ENCODE measurements around the gene RABEPK. TPM values are rescaled to one million over a fixed set of nuclear protein-coding genes. Genes with fewer than 3 reads are reported as not detected.
"Not testable (repeated sequence)": the region's sequence is repeated elsewhere in the genome, so short reads cannot be mapped to it uniquely, and the experiment has no call there.

The RABEPK gene
- total and polyA plus RNA-seq, 5 donors, result 8.8 to 12.7 (median 11.7) TPM

GRCh38 chr9:125236520-125237159, 36.3 kb downstream of the RABEPK start:
- H3K9me3 ChIP-seq (ENCODE audit: control insufficient read depth, low read length); H3K4me1 ChIP-seq (ENCODE audit: control insufficient read depth, insufficient read depth, low read length); H3K27ac ChIP-seq (ENCODE audit: low read length); intact Hi-C loops (cut with DNase I); H3K27me3 ChIP-seq (ENCODE audit: control insufficient read depth, insufficient read depth); ATAC-seq; DNase-seq: not testable (repeated sequence)
- peak overlapping the region; percentile 37 for H3K4me3 ChIP-seq (ENCODE audit: low read length)
- 56% methylated on average over 5 of the region's 5 CpGs for WGBS

- DNase-seq (no peak), ATAC-seq (no peak)
- H3K27me3 ChIP-seq (ENCODE audit: control insufficient read depth, insufficient read depth), result no peaks in the 10 kb centered on the region
- no peak overlapping the region for H3K27ac ChIP-seq (ENCODE audit: low read length)
- H3K4me1 ChIP-seq (ENCODE audit: control insufficient read depth, insufficient read depth, low read length), result no peaks in the 10 kb centered on the region
- 64% methylated on average over 7 of the region's 7 CpGs for WGBS
- H3K4me3 ChIP-seq (ENCODE audit: low read length), result peak overlapping the region; percentile 59
- H3K9me3 ChIP-seq (ENCODE audit: control insufficient read depth, low read length), result no peaks in the 10 kb centered on the region
- intact Hi-C loops (cut with DNase I), result no loop called here
These were observed 38.0 kb downstream of the RABEPK start for GRCh38 chr9:125238127-125238914.

GRCh38 chr9:125238915-125239446, 38.6 kb downstream of the RABEPK start:
- H3K4me3 ChIP-seq (ENCODE audit: low read length), result peak overlapping the region; percentile 59
- H3K9me3 ChIP-seq (ENCODE audit: control insufficient read depth, low read length), result no peaks in the 10 kb centered on the region
- H3K4me1 ChIP-seq (ENCODE audit: control insufficient read depth, insufficient read depth, low read length), result no peaks in the 10 kb centered on the region
- WGBS, result 60% methylated on average over 14 of the region's 14 CpGs
- H3K27me3 ChIP-seq (ENCODE audit: control insufficient read depth, insufficient read depth), result no peaks in the 10 kb centered on the region
- DNase-seq (no peak), ATAC-seq (no peak)
- H3K27ac ChIP-seq (ENCODE audit: low read length), result no peak overlapping the region
- intact Hi-C loops (cut with DNase I), result no loop called here

GRCh38 chr9:125239631-125240597, 39.6 kb downstream of the RABEPK start:
- Histone ChIP-seq H3K4me3 (ENCODE audit: low read length) (peak overlapping the region; percentile 59), H3K9me3 (ENCODE audit: control insufficient read depth, low read length) (no peaks in the 10 kb centered on the region), H3K4me1 (ENCODE audit: control insufficient read depth, insufficient read depth, low read length) (no peaks in the 10 kb centered on the region), H3K27me3 (ENCODE audit: control insufficient read depth, insufficient read depth) (no peaks in the 10 kb centered on the region), H3K27ac (ENCODE audit: low read length) (no peak overlapping the region)
- no peak for ATAC-seq
- intact Hi-C loops (cut with DNase I), result no loop called here
- no peak for DNase-seq
- WGBS, result 7% methylated on average over 8 of the region's 8 CpGs

GRCh38 chr9:125240649-125240999, 40.3 kb downstream of the RABEPK start:
- DNase-seq (peak in 1 of 3 donors; percentile 57), ATAC-seq (peak; percentile 9 to 12)
- WGBS, result under 1% methylated on average over 33 of the region's 33 CpGs
- Histone ChIP-seq H3K9me3 (ENCODE audit: control insufficient read depth, low read length) (no peaks in the 10 kb centered on the region), H3K4me1 (ENCODE audit: control insufficient read depth, insufficient read depth, low read length) (no peaks in the 10 kb centered on the region), H3K27ac (ENCODE audit: low read length) (peak overlapping the region; percentile 93), H3K27me3 (ENCODE audit: control insufficient read depth, insufficient read depth) (no peaks in the 10 kb centered on the region), H3K4me3 (ENCODE audit: low read length) (peak overlapping the region; percentile 59)
- intact Hi-C loops (cut with DNase I), result no loop called here

- intact Hi-C loops (cut with DNase I), result no loop called here
- Histone ChIP-seq H3K4me3 (ENCODE audit: low read length) (peak within 1 kb of the TSS; percentile 80), H3K27me3 (ENCODE audit: control insufficient read depth, insufficient read depth) (no peaks in the 10 kb centered on the region), H3K9me3 (ENCODE audit: control insufficient read depth, low read length) (no peaks in the 10 kb centered on the region), H3K27ac (ENCODE audit: low read length) (peak within 1 kb of the TSS; percentile 100), H3K4me1 (ENCODE audit: control insufficient read depth, insufficient read depth, low read length) (no peaks in the 10 kb centered on the region)
- under 1% methylated on average over 59 of the region's 59 CpGs for WGBS
- peak; percentile 98 for ATAC-seq
- peak; percentile 100 for DNase-seq
These were observed 40.9 kb downstream of the RABEPK start, which contains the start of gene HSPA5 for GRCh38 chr9:125241000-125241862. HSPA5 (minus strand) TSS chr9:125241343; CDS start chr9:125241126, 217 bp downstream.

GRCh38 chr9:125241863-125242739, 41.8 kb downstream of the RABEPK start:
- ATAC-seq, result peak; percentile 2 to 38
- intact Hi-C loops (cut with DNase I), result no loop called here
- 22% methylated on average over 27 of the region's 27 CpGs for WGBS
- H3K27ac ChIP-seq (ENCODE audit: low read length), result peak overlapping the region; percentile 100
- H3K4me1 ChIP-seq (ENCODE audit: control insufficient read depth, insufficient read depth, low read length), result no peaks in the 10 kb centered on the region
- peak overlapping the region; percentile 80 for H3K4me3 ChIP-seq (ENCODE audit: low read length)
- no peaks in the 10 kb centered on the region for H3K27me3 ChIP-seq (ENCODE audit: control insufficient read depth, insufficient read depth)
- no peaks in the 10 kb centered on the region for H3K9me3 ChIP-seq (ENCODE audit: control insufficient read depth, low read length)
- DNase-seq, result peak; percentile 42 to 66 (median 62)

GRCh38 chr9:125243792-125244260, 43.5 kb downstream of the RABEPK start:
- 86% methylated on average over 15 of the region's 15 CpGs for WGBS
- intact Hi-C loops (cut with DNase I), result no loop called here
- no peaks in the 10 kb centered on the region for H3K27me3 ChIP-seq (ENCODE audit: control insufficient read depth, insufficient read depth)
- no peak overlapping the region for H3K4me3 ChIP-seq (ENCODE audit: low read length)
- no peaks in the 10 kb centered on the region for H3K9me3 ChIP-seq (ENCODE audit: control insufficient read depth, low read length)
- no peak for ATAC-seq
- no peak for DNase-seq
- no peaks in the 10 kb centered on the region for H3K4me1 ChIP-seq (ENCODE audit: control insufficient read depth, insufficient read depth, low read length)
- H3K27ac ChIP-seq (ENCODE audit: low read length), result no peak overlapping the region

- Histone ChIP-seq H3K4me1 (ENCODE audit: control insufficient read depth, insufficient read depth, low read length) (no peaks in the 10 kb centered on the region), H3K27ac (ENCODE audit: low read length) (no peak overlapping the region), H3K27me3 (ENCODE audit: control insufficient read depth, insufficient read depth) (no peaks in the 10 kb centered on the region), H3K4me3 (ENCODE audit: low read length) (no peak overlapping the region), H3K9me3 (ENCODE audit: control insufficient read depth, low read length) (no peaks in the 10 kb centered on the region)
- ATAC-seq (no peak), DNase-seq (no peak)
- WGBS, result 79% methylated on average over 6 of the region's 6 CpGs
- intact Hi-C loops (cut with DNase I), result no loop called here
These were observed 45.9 kb downstream of the RABEPK start for GRCh38 chr9:125246261-125246667.

Data from right cardiac atrium (tissue), 5 donors.